Tibial nerve (tissue), 4 donors: ENCODE measurements around the gene PLEKHG5.

Experiments used
- EP300 ChIP-seq, 2 donors: sonication (generic); formaldehyde crosslinking; IDR thresholded peaks; one replicate each; pipeline ENCODE4 v1.6.1; 2017; ENCODE audit warnings: antibody characterized with exemption in 2 of 2, mild to moderate bottlenecking in 1 of 2
- POLR2A ChIP-seq, 2 donors: fragments of 450-650 bp; IDR thresholded peaks; one replicate each; pipeline ENCODE4 v1.6.1; 2017; ENCODE audit warnings: antibody characterized with exemption in 2 of 2, mild to moderate bottlenecking in 2 of 2, moderate library complexity in 2 of 2
- TF ChIP-seq, protein P1 (sequence below), 5 experiments: fragments of 200-600 bp in 3 of 5; fragments of 450-650 bp in 2 of 5; sonication (generic) in 3 of 5; IDR thresholded peaks; one replicate each; pipeline ENCODE4 v1.5.1; 2016 to 2019; ENCODE audit warnings: antibody characterized with exemption in 5 of 5, mild to moderate bottlenecking in 3 of 5, moderate library complexity in 2 of 5

DNA sequence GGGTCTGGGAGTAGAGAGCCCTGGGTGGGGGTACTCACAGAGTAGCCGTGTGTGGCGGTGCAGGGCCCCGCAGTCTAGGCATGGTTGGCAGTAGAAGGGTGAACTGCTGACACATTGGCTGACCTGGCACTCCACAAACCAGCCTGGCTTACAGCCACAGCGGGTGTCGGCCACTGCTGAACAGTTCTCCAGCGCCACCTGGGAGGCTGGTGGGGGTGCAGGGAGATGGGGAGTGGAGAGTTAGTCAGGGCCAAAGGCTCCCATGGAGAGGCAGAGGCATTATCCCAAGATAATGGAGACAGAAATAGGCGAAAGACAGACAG, 27.0 kb downstream of the PLEKHG5 start:
- TF ChIP-seq POLR2A (IDR thresholded peaks at IDR 0.05) (no peak), EP300 (IDR thresholded peaks at IDR 0.05) (no peak)
- TF ChIP-seq, protein P1, sequence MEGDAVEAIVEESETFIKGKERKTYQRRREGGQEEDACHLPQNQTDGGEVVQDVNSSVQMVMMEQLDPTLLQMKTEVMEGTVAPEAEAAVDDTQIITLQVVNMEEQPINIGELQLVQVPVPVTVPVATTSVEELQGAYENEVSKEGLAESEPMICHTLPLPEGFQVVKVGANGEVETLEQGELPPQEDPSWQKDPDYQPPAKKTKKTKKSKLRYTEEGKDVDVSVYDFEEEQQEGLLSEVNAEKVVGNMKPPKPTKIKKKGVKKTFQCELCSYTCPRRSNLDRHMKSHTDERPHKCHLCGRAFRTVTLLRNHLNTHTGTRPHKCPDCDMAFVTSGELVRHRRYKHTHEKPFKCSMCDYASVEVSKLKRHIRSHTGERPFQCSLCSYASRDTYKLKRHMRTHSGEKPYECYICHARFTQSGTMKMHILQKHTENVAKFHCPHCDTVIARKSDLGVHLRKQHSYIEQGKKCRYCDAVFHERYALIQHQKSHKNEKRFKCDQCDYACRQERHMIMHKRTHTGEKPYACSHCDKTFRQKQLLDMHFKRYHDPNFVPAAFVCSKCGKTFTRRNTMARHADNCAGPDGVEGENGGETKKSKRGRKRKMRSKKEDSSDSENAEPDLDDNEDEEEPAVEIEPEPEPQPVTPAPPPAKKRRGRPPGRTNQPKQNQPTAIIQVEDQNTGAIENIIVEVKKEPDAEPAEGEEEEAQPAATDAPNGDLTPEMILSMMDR (IDR thresholded peaks at IDR 0.05): no peak
